GM19438 (cell line): ENCODE measurements around the gene AP5B1.

ENCODE experiments used
- ATAC-seq: cut with Tn5 transposase; IDR thresholded peaks from one replicate; pipeline ENCODE4 v1.9.1; 2021; ENCODE audit warnings: low read depth; ENCODE audit not compliant: unreplicated experiment

The AP5B1 gene

GRCh38 chr11:65780770-65781151 lies at the start of gene AP5B1:
TSS of gene AP5B1 (minus strand) at chr11:65780976. CDS start at chr11:65780591, 385 bp downstream.
- ATAC-seq, result peak; percentile 68

GRCh38 chr11:65829459-65829858 lies 48.7 kb upstream of the AP5B1 start:
- no peak for ATAC-seq

DNA sequence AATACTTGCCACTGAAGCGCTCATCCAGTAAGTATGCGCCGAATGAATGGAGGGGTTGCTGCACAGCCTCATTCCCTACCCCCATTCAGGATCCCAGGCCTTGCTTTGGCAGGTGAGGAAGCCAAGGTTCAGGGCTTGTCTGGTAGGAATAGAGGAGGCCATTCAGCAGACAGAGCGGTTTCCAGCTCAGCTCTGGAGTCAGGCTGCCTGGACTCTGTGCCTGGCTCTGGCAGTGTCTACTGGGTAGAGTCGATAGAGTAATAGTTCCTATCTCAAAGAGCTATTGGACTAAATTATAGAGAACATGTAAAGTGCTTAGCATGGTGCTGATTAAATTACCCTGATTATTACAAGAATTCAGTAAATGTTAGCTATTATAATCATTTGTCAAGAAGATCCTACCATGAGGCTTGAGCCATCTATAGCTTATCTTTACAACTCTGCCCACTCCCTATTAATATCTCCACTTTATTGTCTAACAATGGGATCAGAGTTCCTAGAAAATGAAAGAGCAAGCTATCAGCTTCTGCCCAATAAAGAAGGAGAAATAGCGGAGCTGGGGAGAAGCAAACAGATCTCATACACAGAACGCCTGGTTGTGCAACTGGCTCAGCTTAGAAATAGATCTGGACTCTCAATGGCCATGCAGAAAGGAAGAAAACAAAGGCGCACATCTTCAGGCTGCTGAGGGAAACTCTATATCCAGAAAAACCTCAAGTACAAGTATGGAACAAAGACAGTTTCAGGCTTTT lies 46.4 kb upstream of the AP5B1 start:
- no peak for ATAC-seq

- no peak for ATAC-seq
Observed at GRCh38 chr11:65822776-65823528, 42.2 kb upstream of the AP5B1 start.

- ATAC-seq, result no peak
Observed at GRCh38 chr11:65821107-65821506, 40.3 kb upstream of the AP5B1 start.

DNA sequence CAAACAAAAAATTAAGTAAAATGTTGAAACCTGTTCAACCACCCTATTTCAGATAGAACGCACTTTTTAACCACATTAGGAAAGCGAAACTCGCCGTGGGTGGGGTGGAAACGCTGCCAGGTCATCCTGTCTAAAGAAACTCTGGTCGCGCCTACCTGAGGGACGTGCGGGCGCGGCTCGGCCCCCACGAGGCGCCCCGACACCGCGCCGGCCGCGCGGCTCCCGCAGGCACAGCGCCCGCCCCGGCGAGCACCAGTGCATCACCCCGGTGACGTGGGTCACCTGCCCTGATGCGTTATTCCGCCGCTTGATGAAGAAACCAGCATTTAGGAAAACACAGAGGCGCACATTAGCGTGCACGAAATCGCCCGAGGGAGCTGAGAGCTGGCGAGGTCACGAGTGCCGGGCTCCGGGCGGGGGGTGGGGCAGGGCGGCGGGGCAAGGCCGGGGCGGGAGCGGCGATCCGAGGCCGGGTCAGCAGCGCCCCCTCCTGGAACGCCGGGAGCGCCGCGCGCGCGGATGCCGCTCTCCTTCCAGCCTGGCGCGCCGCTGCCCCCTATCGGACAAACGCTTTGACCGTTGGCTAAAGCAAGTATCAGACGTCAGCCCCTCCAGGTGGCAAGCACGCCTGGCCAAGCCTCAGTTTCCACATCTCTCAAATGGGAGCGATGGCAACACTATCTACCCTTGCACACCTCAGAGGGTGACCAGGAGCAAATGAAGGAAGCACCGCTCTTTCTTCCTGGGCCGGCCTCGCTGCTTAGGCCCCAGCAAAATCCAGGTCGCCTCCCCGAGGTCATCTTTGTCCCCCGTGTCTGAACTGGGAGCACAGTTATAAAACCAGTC lies 37.3 kb upstream of the AP5B1 start:
- ATAC-seq, result peak; percentile 54

DNA sequence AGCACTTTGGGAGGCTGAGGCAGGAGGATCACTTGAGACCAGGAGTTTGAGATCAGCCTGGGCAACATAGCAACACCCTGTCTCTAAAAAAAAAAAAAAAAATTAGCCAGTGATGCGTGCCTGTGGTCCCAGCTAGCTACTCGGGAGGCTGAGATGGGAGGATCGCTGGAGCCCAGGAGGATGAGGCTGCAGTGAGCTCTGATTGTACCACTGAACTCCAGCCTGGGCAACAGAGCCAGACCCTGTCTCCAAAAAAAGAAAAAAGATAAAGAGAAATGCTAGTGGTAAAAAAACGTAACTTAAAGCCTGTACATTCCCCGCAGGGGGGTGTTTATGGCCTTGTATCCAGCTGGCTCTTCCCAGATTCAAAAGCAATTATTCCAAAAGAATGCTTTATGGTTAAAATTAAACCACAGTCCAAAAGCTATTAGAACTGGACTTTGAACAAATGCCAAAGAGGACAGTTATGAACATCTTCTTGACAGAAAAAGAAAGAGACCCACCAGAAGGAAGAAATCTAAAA lies 36.6 kb upstream of the AP5B1 start:
- no peak for ATAC-seq

DNA sequence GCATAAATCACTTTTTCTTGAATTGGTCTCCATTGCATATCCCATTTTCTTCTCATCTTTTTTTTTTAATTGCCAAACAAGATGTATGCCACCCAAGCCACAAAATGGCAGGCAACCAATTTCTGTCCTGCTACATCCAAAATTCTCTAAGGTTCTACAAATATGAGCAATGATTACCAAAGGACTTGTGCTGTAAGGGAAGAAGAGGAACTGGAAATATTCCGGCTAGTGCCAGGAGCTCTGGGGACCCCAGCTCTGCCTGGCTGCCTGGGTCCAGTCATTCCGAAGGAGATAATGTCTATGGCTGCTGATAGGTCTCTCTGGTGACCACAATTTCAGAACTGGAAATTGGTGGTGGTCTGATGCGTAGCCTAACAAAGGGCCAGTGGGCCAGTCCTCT lies 35.9 kb upstream of the AP5B1 start:
- no peak for ATAC-seq

DNA sequence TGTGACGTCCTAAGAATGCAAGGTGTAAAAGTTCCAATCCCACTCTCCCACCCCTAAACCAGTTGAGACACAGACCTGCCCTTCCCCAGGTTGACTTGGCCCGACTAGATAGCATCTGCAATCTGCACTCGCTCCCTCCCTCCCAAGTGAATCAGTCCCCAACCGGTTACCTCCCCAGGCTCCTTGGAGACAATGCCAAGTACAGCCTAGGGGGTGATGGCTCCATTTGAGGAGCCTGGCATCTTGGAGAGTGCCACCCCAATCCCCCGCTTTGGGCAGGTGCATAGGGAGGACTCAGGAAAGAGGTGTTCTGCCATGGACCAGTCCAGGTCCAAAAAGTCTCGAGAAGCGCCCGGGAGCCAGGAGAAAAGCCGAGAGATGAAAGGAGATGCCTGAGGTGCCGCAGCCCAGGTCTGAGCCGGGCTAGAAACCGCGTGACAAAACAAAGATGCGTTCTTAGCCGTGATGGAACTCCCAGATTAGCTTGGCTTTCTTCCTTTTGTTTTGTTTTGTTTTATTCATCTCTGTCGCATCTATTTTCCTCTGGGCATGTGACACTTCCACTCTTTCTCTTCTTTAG lies 34.3 kb upstream of the AP5B1 start:
- ATAC-seq, result no peak

GRCh38 chr11:65814131-65814985 lies 33.6 kb upstream of the AP5B1 start:
- no peak for ATAC-seq

DNA sequence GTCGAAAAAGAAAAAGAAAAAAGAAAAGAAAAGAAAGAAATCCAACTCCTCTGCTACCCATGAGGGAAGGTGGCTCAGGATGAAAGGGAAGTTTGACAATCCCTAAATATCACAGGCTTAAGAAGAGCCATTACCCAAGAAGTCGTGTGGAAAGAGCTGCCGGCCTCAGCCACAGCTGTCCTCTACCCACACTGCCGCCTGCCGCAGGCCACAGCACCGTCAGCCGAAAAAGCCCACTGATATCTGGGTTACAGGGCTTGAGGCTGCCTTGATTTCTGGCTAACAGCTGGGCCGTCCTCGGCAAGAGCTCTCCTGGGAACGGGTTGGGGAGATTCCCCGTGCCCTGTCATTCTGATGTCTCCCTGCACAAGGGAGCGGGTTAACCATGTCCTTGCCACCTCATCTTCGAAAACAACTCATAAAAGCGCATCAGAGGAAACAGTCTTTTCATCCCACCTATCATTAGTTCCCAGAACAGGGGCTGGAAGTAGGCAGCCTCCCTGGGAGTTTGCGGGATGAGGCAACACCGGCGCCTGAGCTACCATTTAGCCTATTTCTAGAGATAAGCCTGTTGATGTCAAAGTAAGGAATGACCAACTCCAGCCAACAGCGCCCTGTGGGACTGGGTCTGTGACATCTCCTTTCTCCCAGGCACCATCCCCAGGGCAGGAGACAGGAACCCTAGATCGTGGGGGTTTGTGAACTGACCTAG lies 31.1 kb upstream of the AP5B1 start:
- no peak for ATAC-seq

- no peak for ATAC-seq
Observed at GRCh38 chr11:65810046-65810868, 29.5 kb upstream of the AP5B1 start.

DNA sequence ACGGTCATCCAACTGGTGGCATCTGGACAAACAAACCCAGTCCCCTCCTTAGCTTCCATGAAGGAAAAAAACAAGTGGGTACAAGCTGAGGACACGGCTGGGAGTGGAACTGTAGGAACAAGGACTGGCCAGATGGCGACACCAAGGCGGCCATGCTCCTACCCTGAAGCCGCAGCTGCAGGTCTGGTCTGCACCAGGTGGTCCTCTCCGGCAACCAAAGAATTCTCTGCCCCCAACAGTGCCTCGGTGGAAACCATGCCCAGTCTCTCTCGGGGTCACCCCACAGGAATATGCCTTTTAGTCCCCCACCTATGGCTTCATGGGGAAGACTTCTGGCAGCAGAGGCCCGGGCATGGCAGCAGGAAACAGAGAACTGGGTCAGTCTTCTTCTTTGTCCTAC lies 28.7 kb upstream of the AP5B1 start:
- no peak for ATAC-seq

DNA sequence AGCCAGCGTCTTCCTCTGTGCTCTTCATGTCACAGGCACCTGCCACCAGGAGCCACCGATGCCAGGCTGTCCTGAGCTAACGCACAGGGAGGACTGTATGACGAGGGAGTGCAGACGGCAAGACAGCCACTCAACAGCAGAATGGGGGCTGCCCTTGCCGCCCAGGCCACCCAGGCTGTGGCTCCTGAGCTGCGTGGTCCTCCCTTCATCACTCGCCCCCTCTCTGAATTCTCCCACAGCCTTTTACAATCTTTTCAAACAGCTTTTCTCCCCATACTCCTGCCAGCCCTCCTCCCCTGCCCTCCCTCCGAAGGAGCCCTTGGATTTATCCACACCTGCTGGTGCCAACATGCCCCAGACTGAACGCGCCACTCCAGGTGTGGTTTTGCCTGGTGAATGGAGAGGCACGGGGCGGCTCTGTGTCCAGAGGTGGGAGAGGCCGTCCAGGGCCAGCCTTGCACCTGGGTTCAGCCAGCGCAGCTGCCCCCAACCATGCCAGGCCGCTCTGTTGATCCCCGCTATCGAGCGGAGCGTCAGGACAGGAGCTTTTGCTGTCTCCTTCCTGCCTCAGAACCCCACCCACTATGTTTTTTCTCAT lies 28.1 kb upstream of the AP5B1 start:
- ATAC-seq, result no peak

DNA sequence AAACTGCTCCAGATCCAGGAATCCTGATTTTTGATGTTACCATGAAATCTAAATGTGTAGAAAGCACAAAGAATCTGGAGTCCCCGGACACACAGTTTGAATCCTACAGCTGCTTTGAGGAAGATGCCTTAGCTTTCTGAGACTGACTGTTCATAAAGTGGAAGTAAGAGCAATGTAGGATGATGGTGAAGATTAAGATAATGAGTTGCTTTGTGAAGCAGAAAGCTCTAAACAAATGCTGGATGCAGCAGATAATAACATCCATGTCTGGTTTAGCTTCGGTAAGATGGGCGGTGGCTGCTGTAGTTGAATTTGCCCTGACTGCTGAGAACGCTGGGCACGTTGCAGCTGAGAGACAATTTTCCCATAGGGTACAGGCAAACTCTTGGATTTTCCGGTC lies 26.2 kb upstream of the AP5B1 start:
- no peak for ATAC-seq

DNA sequence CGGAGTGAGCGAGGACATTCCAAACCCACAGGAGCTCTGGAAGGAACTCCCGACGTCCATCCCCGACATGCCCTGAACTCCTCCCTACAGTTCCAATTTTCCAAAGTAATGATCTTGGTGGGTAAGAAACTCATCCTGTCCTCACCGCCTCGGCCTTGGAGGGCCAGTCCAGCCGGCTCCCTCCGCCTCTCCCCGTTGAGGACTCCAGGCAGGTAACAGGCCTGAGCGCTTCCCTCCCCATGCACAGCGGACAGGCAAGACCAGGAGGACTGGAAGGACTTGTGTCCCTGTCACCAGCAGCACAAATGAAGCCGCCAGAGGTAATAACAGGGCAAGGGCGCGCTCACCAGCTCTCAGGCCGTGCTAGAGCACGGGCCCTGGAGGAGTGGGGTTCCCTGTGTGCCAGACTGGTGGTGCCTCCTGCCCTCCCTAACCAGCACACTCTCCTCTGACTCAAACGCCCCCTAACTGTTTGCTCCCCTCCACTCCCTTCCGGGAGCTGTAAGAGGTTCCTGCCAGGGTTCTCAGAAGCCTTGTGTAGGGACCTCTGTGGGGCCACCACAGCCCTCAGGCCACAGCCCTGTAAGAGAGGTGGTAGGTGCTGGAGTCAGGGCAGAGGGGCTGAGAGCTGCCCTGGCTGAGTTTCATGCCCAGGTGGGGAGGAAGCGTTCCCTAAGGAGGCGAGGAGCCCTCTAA lies 23.2 kb upstream of the AP5B1 start:
- ATAC-seq, result no peak

- ATAC-seq, result peak; percentile 78
Observed at GRCh38 chr11:65802841-65803240, 22.1 kb upstream of the AP5B1 start.
